HL-60/S4 treated with retinoic acid at 250 ng/mL for 4 days and 3 days (cell line): ENCODE data around the gene CAMSAP1.

Experiments used
- in situ Hi-C: fragments of 300-500 bp; cut with MboI; formaldehyde crosslinking; loops from 2 replicates; pipeline ENCODE4 v1.7.0; 2022; ENCODE audit warnings: low sequenced_read_pairs

Gene CAMSAP1

DNA sequence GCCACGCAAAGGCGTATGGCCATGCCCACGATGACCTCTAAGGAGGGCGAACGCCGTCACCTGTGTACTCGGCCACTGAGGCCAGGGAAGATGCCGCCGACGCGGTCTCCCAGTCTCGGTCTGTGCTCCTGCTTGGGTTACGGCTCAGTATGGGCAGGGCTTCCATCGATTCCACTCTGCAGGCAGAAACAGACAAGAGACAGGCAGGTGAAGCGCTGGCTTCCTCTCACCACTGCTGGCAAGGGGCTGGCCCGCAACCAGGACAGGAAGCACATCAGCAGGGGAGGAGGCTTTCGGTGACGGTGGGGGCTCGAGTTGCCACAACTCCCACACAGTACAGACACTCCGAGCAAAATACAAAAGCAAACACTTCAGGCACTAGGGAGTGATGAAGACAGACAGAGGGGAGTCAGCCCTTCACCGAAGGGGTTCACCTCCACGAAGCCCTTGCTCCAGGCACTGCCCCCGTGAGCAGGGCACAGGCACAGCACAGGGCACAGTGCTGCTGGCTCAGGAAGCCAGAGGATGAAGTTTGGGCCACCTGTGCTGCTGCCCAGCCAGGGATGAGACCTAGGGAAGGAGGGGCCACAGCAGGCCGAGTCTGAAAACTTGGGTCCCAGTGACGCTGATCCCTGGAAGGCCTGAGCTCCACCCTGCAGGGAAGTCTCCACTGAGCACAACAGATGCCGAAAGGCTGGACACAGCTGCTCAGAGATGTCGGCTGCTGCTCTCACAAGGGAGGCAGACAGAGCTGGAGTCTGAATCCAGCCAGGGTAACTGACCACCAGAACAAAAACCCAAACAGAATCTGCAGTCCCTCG, 91.3 kb downstream of the CAMSAP1 start:
- in situ Hi-C loops = no loop called here

DNA sequence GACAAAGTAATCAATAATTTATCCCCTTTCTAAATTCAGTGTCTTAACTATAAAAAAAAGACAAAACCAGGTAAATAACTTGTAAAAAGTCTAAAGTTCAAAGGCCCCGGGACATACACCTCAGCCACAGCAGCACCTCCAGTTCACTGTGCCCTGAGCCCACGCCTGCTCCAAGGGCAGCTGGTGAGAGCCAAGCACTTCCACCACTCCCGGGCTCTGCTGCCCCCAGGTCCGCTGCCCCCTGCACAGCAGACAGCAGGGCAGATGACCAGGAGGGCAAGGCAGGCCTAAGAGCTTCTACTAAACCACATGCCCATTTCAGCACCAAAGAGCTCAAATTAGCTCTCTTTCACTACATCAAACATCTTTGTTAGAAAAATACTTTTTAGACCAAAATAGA, 91.9 kb downstream of the CAMSAP1 start:
- in situ Hi-C loops = no loop called here

DNA sequence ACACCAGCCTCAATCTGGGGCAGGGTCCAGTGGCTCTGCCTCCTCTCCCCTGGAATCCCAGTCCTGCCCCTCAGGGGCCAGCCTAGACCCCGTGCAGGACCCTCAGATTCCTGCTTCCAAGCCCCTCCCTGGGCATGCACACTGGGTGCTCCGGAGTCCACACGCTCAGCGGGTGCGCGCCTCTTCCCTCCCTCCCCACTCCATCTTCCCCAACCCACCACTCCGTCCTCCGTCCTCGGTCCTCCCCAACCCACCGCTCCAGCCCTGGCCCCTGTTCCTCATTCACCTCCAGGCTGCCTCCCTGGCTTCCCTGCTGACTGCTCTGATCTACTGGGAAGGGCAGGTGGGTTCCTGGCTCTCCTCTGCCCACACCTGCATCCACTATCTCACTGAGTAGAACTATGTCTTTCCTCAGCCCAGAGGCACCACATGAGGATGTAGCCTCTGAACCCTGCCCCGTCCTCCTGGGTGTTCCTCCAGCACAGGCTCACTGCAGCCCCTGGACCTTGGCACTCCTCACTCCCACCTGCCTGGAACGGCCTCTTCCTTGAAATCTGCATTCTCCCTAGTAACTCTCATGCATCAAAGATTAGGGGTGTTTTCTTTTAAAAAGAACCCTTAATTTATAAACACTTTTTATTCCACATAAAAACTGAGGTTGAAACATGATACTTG, 92.8 kb downstream of the CAMSAP1 start:
- in situ Hi-C loops = no loop called here

DNA sequence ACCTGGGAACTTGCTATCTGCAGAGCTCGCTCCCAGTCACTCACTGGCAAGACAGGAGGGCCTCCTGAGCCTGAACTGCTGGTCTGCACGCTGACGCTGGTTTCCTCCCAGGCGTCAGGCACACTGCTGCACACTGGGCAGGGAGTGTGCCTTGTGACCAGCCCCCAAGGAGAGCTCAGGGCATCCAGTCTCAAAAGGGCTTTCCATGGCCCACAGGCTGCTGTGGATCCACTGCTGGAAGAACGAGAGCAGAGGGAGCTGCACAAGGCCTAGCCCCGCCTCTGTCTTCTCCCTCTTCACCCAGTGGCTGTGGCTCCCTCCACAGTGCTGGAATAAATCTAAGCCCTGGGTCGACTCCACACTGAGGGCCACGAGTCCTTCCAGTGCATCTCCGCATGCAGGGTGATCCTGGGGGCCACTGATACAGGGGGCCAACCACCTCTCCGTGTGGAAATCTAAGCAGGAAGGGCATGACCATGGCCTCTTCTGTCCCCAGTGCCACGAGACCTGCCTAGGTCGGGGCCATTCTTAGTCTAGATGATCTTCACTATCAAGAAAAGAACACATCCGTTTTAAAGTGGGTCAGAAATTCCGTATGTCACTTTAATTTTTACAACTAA, 93.6 kb downstream of the CAMSAP1 start:
- in situ Hi-C loops = no loop called here

DNA sequence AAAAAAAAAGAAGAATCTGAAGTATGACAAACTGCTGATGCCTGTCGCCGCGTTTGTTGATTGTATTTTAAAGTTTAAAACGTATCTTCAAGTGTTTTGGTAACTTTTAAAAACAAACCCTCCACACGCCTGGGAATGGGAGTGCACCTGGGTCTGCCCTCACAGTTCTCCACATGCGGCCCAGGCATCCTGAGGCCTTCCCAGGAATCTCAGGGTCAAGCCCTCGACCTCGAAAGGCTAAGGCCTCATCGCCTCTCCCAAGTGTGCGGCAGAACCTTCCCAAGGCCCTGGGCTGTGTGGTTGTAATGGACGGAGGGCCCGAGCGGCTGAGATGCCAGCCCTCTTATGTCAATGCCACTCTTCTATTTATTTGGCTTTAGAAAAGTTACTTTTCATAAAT, 94.4 kb downstream of the CAMSAP1 start:
- in situ Hi-C loops = no loop called here

DNA sequence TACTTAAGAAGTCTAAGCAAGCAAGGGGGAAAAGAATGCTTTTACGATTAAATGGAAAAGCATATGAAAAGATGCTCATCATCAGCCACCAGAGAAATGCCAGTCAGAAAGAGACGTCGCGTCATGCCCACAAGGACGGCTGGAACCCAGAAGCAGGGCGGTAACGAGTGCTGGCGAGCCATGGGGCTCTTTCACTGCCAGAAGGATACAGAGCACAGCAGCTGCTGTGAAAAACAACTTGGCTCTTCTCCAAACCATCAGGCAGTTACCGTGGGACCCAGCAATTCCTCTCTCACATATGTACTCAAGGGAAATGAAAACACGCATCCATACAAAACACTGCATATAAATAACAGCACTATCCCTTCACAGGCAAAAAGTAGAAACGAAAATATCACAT, 95.5 kb downstream of the CAMSAP1 start:
- in situ Hi-C loops = no loop called here

DNA sequence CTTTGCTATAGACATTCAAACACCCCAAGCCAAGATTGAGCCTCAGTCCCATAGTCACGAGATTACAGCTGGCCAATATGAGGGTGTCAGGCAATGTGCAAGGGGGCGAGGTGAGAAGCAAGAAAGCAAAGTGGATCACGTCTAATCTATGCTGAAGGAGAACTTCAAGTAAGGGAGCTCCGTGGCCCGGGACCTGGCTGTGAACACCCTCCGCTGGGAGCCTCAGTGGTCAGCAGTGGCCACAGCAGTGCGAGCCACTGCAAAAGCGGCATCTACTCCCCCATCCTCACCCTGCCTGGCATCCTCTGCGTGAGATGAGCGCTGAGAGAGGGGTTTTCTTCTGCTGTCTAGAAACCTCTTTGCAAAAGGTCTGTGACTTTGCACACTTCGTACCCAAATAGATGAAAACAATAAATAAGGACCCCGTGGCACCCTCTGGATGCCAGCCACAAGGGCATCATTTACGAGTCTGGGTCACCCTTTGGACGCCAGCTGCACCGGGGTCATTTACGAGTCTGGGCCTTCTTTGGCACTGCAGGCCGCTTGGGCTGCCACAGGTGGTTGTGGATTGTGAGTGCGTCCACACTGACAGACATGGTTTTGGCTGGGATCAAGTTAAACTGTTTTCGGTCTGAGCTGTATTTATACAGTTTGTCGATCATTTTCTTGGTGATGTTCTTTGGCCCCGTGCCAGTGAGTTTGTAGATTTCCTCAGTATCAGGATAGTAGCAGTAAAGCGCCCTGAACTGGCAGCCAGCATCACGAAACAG, 96.4 kb downstream of the CAMSAP1 start:
- in situ Hi-C loops = no loop called here

DNA sequence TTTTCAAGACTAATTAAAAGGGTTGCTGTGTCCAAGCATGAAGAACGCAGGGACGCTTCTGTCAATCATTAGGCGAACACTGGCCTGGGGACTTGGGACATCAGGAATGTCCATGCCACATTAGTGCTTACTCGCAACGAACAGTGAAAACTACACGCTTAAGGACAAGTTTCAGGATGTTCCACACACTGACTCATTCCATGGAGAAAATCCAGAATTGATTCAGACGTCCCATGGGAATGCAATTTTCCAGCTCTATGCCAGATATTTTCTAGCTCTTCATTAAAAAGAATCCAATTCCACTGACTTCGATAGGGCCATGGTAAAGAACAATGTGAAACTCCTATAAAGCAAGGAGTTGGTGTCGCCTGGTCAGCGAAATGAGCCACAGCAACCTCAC, 98.2 kb downstream of the CAMSAP1 start:
- in situ Hi-C loops = no loop called here

DNA sequence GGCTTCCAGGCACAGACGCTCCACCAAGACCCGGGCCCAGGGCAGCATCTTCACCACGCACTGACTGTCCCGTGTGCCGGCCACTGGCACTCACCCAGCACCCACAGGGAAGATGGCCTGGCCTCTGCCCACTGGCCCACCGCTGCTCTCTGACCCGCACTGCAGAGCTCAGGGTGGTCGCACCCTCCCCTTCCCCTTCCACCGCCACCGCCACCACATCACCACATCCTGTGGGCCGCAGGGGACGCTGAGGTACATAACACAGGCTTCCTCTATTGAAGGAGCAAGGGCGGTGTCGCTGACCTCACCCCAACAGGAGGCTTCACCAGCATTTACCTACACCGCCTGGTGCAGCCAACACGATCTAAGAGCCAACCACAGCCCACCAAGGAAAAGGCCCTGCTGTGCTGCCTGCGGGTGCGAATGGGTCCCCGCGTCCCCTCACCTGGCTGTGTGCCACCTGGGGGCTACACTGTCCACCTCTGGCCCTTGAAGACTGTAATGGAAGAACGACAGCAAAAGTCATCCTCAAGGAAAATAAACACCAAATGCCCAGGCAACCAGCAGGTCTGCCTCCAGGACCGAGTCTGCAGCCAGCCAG, 101.8 kb downstream of the CAMSAP1 start:
- in situ Hi-C loops = no loop called here

DNA sequence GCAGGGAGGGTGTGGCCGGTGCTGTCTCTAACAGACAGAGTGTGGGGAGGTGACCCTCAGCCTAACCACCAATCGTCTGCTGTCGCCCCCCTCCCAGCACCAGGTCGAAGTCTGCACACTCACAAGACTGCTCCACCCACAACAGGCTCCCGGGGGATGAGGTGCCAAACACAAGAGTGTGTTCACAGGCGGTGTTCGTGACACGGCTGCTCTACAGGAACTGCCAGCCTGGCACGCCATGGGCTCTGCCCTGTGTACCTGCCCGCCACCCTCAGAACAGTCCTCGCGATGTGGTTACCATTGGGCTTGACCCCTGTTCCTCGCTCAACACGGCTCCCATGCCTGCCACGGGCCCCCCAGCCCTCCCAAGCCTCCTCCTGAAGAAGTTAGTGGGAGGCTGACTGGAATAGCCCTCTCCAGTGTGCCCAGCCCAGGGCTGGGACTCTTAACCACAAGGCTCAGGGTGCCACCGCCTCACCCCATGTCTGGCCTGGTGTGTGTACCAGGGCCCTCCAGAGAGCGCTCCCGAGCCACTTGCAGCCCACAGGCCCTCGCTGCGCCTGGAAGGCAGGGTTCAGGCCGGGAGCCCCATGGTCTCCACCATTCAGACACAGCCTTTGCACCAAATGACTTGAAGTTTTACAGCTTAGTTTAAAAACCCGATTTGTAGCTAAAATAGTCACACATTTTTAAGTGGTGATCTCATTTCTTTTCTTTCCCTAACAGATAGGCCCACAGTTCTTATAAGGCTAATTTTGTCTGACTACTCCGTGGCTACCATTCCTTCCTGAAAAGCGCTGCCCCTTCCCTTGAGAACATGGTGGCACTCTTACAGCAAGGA, 102.5 kb downstream of the CAMSAP1 start:
- in situ Hi-C loops = no loop called here

DNA sequence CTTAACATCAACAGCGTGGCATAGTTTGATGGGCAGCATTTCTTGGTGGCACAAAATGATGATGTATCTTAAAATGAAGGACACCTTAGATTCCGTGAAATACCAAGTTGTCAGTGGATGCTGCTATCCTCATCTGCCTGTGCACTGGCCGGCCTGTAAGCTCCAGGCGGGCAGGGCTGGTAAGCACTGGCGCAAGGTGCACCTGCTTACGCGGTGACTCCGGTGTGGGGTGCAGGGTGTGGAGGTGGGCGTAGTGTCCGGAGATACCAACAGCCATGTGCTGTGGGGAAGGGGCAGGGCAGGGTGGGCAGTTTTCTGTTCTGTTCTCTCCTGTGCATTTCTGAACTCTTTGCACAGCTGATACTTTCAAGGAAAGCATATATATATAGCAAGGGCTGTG, 103.9 kb downstream of the CAMSAP1 start:
- in situ Hi-C loops = no loop called here

DNA sequence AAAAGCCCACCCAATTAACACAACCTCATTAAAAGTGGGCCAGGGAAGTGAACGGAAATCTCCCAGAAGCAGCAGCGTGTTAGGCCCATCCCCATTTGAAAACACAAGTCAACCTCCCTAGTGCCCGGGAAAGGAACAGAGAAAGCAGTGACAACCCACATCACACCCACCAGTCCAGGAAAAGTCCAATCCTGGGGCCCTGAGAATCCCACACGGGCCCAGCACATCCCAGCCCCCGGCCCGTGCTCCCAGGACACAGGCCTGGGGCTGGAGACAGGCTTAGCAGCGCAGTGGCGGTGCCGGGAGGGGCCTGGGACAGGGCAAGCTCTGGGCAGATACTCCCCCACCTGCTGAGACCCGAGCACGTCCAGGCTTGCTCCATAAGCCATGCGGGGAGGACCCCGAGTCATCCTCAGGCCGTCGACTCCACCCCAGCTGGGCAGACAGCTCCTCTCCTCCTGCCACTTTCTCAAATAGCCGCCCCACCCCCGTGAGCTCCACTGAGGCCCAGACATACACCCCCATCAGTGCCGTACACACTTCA, 104.4 kb downstream of the CAMSAP1 start:
- in situ Hi-C loops = no loop called here

DNA sequence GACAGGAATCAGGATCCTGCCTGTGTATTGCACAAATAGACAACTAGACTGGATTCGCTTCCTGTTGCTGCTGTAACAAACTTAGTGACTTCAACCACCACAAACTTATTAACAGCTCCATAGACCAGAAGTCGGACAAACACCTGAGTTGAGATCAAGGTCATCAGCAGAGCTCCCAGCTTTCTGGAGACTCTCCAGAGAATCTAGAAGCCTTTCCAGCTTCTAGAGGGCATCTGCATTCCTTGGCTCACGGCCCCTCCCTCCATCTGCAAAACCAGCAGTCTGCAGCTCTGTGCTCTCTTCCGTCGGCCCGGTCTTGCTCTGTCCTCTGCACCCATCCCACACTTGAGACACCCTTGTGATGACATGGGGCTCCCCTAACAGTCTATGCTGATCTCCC, 106.3 kb downstream of the CAMSAP1 start:
- in situ Hi-C loops = no loop called here

DNA sequence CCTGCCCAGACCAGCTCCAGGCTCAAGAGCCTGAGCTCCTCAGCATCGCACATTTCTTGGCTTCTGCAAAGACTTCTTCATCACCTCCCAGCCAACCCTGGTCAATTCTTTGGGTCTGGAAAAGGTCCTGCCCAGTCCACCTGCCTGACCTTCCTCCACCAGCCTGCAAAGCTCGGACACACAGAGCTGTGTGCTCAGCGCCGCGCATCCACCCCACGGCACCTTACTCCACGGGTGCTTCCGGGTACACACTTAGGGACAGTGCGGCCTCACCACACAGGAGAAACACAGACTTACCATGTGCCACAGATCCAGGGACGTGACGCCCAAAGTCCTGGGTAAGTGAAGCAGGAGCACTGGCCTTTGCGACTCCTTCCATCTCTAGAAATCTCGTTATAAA, 108.1 kb downstream of the CAMSAP1 start:
- in situ Hi-C loops = no loop called here

DNA sequence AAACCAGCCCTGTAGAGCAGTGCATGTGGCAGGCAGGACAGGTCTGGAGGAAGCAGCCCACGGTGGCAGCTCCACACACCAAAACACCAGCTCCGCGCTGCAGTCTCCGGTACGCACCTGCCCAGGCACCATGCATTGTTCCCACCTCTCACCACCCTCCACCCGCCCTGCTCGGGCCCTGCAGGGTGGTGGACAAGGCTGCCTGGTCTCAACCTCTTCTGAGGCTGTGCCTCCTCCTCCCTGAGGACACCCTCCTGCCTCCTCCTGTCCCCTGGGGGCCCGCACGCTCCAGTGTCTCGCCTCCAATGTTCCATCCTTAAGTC, 109.1 kb downstream of the CAMSAP1 start:
- in situ Hi-C loops = no loop called here

DNA sequence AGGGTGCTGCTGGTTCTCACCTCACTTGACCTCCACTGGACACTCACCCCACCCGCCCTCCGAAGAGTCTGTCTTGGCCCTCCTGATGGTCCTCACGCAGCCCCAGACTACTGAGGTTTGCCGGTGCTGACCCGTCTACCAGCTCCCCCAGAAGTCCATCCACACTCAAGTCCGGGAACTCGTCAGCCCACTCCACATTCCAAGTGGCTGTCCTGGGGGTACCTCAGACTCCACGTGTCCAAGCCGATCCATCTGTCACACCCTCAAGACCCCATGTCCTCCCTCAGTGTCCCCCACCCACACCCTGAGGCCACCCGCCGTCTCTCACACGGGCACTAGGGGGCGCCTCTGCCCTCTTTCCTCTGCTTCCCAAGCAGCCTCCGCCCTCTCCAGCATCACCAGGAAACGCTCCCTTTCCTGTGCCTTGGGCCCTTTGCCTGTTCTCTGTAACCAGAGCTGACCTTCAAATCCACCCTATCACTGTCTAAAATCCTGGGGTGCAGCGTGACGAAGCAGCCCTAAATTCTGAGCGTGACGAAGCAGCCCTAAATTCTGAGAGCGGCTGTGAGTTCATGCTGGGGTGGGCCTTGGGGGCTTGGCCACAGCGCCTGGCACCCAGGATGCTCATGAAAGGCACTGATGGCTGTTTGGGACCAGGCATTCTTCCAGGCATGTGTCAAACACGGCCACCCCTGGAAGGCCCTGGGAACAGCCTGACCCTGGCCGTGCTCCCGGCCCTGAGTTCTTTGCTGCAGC, 109.7 kb downstream of the CAMSAP1 start:
- in situ Hi-C loops = no loop called here

DNA sequence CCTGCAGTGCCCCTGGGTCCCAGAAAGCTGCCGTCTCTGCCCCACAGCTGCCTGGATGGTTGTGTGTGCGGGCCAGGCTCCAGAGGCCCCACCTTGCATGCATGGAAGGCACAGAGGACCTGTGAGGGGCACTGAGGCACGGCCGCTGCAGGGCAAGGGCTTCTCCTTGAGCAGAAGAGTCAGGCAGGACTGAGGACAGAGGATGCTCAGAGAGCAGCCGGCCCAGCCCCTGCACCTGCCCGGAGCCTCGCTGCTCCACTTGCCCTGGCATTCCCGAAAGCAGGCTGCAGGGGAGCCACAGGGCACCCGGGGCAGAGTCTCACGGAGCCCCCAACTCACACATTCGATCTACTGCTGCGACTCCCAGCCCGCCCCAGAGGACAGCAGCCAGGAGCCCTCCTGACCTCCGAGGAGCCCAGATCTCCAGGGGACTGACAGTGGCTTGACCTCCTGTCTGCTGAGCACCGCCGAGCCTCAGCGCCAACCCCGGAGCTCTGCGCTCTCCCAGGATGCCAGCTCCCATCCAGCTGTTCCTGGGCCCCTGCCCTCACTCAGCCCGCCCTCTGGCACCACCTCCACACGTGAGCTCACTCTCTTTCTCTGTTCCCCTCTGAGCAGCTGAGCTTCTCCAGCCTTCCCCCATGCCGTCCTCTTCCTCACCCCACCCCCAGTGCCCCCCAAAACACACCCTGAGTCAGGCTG, 110.4 kb downstream of the CAMSAP1 start:
- in situ Hi-C loops = no loop called here

DNA sequence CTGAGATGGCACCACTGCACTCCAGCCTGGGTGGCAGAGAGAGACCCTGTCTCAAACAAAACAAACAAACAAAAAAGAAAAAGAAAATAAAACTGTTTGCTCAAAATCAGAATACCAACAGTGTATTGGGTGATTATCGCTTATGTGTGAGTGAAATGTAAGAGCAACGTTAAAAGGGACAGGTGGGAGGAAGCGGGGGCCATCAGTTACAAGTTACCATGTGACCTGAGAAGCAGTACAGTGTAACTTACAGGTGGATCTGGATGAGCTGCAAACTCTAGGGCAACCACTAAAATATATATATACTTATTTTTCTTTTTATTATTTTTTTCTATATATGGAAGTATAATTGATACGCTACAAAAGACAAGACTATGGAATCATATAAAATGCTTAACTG, 112.0 kb downstream of the CAMSAP1 start:
- in situ Hi-C loops = no loop called here
